ENCODE data around the gene ANXA4. TPM values are rescaled to one million over a fixed set of nuclear protein-coding genes. Genes with fewer than 3 reads are reported as not detected.

Gene ANXA4
- total and polyA plus RNA-seq, 4 donors, result 17.6 to 135 (median 59.4) TPM

DNA sequence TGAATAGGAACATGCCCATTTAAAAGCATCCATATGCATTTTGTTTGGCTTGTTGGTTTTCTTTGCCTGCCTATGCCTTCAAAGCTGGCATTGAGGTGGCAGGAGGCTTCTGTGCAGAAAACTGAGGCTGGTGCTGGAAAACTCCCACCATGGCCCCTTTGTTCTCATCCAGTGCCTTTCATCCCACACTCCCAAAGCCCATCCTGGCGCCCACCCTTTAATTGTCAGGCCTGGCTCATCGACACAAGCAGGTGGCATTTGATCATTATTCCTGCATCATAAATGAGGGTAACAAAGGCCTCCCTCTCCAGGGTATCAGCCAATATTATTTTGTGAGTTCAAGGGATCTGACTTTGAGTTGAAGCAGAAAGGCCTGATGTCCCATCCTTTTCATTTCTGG is 24.7 kb upstream of the ANXA4 start:
- Histone ChIP-seq H3K27me3 (ENCODE audit: control insufficient read depth in 4 of 4, insufficient read depth in 4 of 4, low read length in 3 of 4) (no peaks in the 10 kb centered on the region), H3K9ac (ENCODE audit: low read depth in 1 of 2, low read length in 2 of 2) (no peak overlapping the region), H3K27ac (ENCODE audit: low read depth in 1 of 2, low read length in 2 of 2) (no peak overlapping the region), H3K4me1 (ENCODE audit: control insufficient read depth in 4 of 4, insufficient read depth in 4 of 4, low read length in 3 of 4) (peaks cover 0 to 7% (median 2%) of the 10 kb centered on the region in 4 donors), H3K36me3 (ENCODE audit: control insufficient read depth in 4 of 4, insufficient read depth in 3 of 4, low read depth in 1 of 4, low read length in 3 of 4) (no peaks in the 10 kb centered on the region), H3K9me3 (ENCODE audit: control insufficient read depth in 4 of 4, low read length in 3 of 4) (no peaks in the 10 kb centered on the region), H3K4me3 (ENCODE audit: low read depth in 1 of 3, low read length in 3 of 3) (no peak overlapping the region)
- WGBS, result 95% methylated on average over 2 of the region's 2 CpGs
- TF ChIP-seq, protein P1, sequence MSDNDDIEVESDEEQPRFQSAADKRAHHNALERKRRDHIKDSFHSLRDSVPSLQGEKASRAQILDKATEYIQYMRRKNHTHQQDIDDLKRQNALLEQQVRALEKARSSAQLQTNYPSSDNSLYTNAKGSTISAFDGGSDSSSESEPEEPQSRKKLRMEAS (IDR thresholded peaks at IDR 0.05), result no peak
- TF ChIP-seq EGR1 (IDR thresholded peaks at IDR 0.05; ENCODE audit: low read depth in 2 of 2) (no peak), HNF4G (IDR thresholded peaks at IDR 0.05) (no peak), FOXA2 (IDR thresholded peaks at IDR 0.05) (no peak), RAD21 (IDR thresholded peaks at IDR 0.05) (no peak), TAF1 (conservative IDR thresholded peaks at IDR 0.05) (no peak), JUND (IDR thresholded peaks at IDR 0.05) (no peak)
- TF ChIP-seq, protein P2, sequence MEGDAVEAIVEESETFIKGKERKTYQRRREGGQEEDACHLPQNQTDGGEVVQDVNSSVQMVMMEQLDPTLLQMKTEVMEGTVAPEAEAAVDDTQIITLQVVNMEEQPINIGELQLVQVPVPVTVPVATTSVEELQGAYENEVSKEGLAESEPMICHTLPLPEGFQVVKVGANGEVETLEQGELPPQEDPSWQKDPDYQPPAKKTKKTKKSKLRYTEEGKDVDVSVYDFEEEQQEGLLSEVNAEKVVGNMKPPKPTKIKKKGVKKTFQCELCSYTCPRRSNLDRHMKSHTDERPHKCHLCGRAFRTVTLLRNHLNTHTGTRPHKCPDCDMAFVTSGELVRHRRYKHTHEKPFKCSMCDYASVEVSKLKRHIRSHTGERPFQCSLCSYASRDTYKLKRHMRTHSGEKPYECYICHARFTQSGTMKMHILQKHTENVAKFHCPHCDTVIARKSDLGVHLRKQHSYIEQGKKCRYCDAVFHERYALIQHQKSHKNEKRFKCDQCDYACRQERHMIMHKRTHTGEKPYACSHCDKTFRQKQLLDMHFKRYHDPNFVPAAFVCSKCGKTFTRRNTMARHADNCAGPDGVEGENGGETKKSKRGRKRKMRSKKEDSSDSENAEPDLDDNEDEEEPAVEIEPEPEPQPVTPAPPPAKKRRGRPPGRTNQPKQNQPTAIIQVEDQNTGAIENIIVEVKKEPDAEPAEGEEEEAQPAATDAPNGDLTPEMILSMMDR (IDR thresholded peaks at IDR 0.05; ENCODE audit: low read depth, low read length, missing input control), result no peak
- TF ChIP-seq, protein P3, sequence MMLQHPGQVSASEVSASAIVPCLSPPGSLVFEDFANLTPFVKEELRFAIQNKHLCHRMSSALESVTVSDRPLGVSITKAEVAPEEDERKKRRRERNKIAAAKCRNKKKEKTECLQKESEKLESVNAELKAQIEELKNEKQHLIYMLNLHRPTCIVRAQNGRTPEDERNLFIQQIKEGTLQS (IDR thresholded peaks at IDR 0.05), result no peak
- no peak for DNase-seq (ENCODE audit: low spot score)

DNA sequence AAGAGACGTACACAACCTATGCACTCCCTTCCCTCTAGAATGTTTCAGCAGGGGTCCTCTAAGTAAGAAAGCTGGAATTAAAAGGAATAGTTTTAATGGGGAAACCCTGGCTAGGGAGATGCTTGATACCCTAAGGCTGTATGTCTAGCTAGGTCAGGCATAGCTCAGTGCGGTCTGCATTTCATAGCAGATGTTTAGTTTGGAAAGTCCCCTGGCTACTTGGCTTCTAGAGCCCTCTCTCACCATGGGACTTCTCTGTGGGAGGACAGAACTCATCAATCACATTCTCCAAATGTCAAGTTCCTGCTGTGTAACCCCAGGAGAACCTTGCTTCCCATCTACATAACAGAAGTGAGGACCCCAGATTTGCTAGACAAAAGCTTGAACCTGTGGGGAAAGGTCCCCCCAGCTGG is 24.1 kb upstream of the ANXA4 start:
- Histone ChIP-seq H3K4me3 (ENCODE audit: low read depth in 1 of 3, low read length in 3 of 3) (no peak overlapping the region), H3K9me3 (ENCODE audit: control insufficient read depth in 4 of 4, low read length in 3 of 4) (no peaks in the 10 kb centered on the region), H3K9ac (ENCODE audit: low read depth in 1 of 2, low read length in 2 of 2) (no peak overlapping the region), H3K27me3 (ENCODE audit: control insufficient read depth in 4 of 4, insufficient read depth in 4 of 4, low read length in 3 of 4) (no peaks in the 10 kb centered on the region), H3K4me1 (ENCODE audit: control insufficient read depth in 4 of 4, insufficient read depth in 4 of 4, low read length in 3 of 4) (peaks cover 0 to 7% (median 2%) of the 10 kb centered on the region in 4 donors), H3K36me3 (ENCODE audit: control insufficient read depth in 4 of 4, insufficient read depth in 3 of 4, low read depth in 1 of 4, low read length in 3 of 4) (no peaks in the 10 kb centered on the region), H3K27ac (ENCODE audit: low read depth in 1 of 2, low read length in 2 of 2) (no peak overlapping the region)
- no peak for DNase-seq (ENCODE audit: low spot score)
- WGBS, result 86% methylated on average over 2 of the region's 2 CpGs
- TF ChIP-seq RAD21 (IDR thresholded peaks at IDR 0.05), result no peak
- TF ChIP-seq, protein P3 (IDR thresholded peaks at IDR 0.05), result no peak
- no peak for TF ChIP-seq NR2F2 (IDR thresholded peaks at IDR 0.05)
- TF ChIP-seq GABPA (IDR thresholded peaks at IDR 0.05 in 1 of 2, conservative IDR thresholded peaks at IDR 0.05 in 1 of 2), result no peak

DNA sequence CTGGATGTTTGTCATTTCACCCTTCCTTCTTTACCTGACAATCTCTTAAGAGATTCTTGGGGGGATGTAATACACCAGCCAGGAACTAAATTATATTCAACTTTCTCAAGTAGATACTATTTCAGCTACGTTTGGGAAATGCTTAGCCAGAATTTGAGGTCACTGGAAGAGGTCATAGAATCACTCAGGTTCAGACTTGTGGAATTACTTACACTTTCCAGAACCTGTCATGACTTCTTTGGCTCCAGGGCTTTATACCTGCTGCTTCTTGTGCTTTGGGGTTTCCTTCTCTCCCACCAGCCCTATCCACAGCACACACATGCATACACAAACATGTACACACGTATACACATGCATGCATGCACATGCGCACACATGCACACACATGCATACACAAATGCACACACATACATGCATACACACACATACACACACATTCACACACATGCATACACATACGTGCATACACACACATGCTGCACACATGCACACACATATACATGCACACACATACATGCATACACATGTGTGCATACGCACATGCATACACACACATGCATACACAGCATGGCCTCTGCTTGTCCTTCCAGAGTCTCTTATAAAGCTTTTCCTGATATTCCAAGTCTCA is 23.5 kb upstream of the ANXA4 start:
- DNase-seq (ENCODE audit: low spot score), result no peak
- TF ChIP-seq EGR1 (IDR thresholded peaks at IDR 0.05; ENCODE audit: low read depth in 2 of 2), result no peak
- no peak for TF ChIP-seq RXRA (IDR thresholded peaks at IDR 0.05)
- no peak for TF ChIP-seq GABPA (IDR thresholded peaks at IDR 0.05 in 1 of 2, conservative IDR thresholded peaks at IDR 0.05 in 1 of 2)
- H3K9me3 ChIP-seq (ENCODE audit: control insufficient read depth in 4 of 4, low read length in 3 of 4), result no peaks in the 10 kb centered on the region
- WGBS, result 82% methylated on average over 5 of the region's 5 CpGs
- H3K36me3 ChIP-seq (ENCODE audit: control insufficient read depth in 4 of 4, insufficient read depth in 3 of 4, low read depth in 1 of 4, low read length in 3 of 4), result no peaks in the 10 kb centered on the region
- no peak overlapping the region for H3K9ac ChIP-seq (ENCODE audit: low read depth in 1 of 2, low read length in 2 of 2)
- H3K4me3 ChIP-seq (ENCODE audit: low read depth in 1 of 3, low read length in 3 of 3), result no peak overlapping the region
- H3K27ac ChIP-seq (ENCODE audit: low read depth in 1 of 2, low read length in 2 of 2), result no peak overlapping the region
- no peaks in the 10 kb centered on the region for H3K27me3 ChIP-seq (ENCODE audit: control insufficient read depth in 4 of 4, insufficient read depth in 4 of 4, low read length in 3 of 4)
- peaks cover 0 to 7% (median 2%) of the 10 kb centered on the region in 4 donors for H3K4me1 ChIP-seq (ENCODE audit: control insufficient read depth in 4 of 4, insufficient read depth in 4 of 4, low read length in 3 of 4)

Data from liver (tissue), 9 donors.